Activated naive CD4-positive, alpha-beta T cell treated with Interleukin-2 at 50 U/mL for 16 hours (primary cell): ENCODE measurements around the gene ZKSCAN4.

ENCODE experiments used
- DNase-seq: peaks from one replicate; pipeline ENCODE4 v3.0.0-alpha.2; 2020

The ZKSCAN4 gene

DNA sequence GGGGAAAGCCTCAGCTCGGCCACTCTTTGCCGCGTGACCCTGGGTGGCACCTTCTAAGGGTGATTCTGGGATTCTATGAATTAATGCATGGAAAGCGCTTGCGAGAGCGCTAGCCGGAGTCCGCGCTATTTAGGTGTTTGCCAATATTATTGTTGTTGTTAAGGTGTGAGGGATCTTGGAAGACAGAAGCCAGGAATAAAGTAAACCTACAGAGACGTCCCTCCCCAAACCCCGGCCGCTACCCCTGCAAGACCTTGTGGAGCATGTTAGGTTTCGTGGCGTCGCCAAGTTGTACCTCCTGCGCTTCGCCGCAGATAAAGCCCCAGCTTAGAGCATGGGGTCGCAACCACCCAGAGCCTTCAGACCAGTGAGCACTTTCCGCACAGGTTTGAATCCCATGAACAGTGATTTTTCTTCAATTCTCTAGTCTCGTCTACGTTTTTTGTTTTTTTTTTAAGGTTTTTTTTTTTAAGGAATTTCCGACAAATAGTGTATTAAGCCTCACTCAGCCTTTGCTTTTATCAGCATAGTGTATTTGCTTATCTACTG lies 43.9 kb downstream of the ZKSCAN4 start:
- DNase-seq, result no peak

DNA sequence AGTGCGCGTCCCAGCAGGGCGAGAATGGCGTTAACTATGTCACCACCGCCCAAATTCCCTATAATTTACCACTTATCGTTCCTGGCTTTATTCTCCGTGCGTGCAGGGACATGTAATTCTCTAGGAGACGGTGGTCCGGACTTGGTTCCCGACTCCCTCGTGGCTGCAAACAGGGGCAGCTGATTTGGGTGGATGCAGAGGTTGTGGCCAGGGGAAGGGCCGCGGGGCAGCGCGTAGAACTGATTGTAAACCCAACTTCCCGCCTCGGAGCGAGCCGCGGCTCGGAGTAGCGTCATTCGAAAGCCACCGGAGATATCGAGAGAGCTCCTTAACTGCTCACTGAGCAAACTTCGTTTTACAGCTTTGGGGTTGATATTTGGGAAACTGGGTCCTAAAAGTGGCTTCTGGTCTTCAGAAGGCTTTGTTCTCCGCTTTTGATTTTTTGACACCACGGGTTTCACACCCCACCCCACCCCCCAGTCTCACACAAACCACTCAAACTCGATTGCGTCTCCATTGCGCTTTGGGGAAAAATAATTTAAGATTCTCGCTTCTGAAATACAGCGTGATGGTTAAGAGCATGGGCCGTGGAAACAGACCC lies 44.5 kb downstream of the ZKSCAN4 start:
- no peak for DNase-seq

DNA sequence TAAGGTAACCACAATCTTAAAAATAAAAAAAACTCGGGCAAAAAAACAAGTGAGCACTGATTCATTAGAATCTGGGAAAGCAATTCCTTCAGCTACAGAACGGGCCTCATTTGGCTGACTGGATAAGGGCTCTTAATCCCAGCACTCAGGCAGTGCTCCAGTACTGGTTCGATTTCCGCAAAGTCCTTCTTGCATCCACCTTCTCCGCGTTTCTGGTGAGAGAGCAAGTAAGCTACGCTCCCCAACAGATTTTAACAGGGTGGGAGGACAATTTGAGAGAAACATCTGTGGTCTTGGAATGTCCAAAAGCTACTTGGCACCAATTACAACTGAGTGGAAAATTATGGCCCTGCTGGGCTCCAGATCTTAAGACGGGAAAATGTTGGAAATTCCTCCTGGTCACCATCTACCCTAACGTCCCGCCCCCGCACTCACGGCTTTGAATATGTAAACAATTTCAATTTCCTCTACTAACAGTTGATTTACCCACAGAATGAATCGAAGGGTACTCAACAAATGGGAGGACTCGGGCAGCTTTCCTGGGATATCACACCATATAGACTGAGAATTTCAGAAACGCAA lies 45.0 kb downstream of the ZKSCAN4 start:
- no peak for DNase-seq

DNA sequence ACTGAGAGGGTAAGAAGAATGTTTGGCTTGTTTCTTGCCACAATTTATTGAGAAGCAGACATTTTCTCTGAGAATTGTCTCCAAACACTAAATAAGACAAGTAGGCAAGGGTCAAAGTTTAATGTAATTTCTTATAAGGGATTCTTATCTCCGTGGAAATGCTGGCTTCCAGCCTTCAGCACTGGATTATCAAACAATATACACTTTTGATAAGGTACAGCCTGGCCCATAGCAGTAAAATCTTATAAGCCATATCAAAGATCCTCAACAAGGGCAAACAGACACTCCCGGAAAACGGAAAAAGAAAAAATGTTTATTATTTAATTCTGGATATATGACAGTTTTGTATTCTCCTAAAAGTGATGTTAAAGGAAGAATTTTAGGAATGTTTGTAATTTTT lies 45.5 kb downstream of the ZKSCAN4 start:
- no peak for DNase-seq

- DNase-seq, result no peak
Measured at GRCh38 chr6:28205879-28206278, 46.2 kb downstream of the ZKSCAN4 start.

DNA sequence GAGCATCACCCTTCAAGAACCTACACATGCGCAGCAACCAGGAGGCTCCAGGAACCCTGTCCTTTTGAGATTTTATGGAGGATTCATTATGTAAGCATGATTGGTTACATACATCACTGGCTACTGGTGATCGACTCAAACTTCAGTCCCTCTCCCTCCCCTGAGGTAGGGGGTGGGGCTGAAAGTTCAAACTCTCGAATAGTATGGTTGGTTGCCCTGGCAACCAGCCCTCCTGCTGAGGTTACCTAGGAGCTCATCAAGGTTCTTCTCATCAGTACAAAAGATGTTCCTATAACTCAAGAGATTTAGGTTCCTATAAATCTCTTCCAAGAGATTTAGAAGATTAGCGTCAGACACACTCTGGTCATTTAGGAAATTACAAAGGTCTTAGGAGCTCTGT lies 48.9 kb downstream of the ZKSCAN4 start:
- no peak for DNase-seq

DNA sequence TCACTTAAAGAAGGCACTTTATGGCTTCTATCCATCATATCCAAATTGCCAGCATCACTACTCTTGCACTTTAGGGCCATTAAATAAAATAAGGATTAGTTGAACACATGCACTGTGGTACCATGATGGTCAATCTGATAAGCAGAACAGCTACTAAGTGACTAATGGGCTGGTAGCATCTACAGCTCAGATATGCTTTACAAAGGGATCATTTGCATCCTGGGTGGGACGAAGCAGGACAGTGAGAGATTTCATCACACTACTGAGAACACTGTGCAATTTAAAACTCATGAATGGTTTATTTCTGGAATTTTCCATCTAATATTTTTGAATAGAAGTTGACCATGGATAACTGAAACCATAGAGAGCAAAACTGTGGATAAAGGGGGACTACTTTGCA lies 52.0 kb downstream of the ZKSCAN4 start:
- DNase-seq, result no peak
